ENCODE measurements around the gene PTPRU.
A peak's percentile ranks its signal among the peaks of the same experiment; 100 is the strongest.

The PTPRU gene

GRCh38 chr1:29245261-29245660 is 8.9 kb downstream of the PTPRU start:
- Histone ChIP-seq H3K36me3 (ENCODE audit: control insufficient read depth, insufficient read depth, low read length) (no peaks in the 10 kb centered on the region), H3K9ac (ENCODE audit: low read depth, low read length) (no peak overlapping the region), H3K9me3 (ENCODE audit: control insufficient read depth, insufficient read depth, low read length) (no peaks in the 10 kb centered on the region), H3K4me3 (ENCODE audit: low read depth, low read length) (no peak overlapping the region), H3K4me1 (ENCODE audit: control insufficient read depth, insufficient read depth, low read length) (peaks cover 29% of the 10 kb centered on the region), H3K27me3 (ENCODE audit: control insufficient read depth, insufficient read depth, low read length) (no peaks in the 10 kb centered on the region), H3K27ac (ENCODE audit: low read depth, low read length) (no peak overlapping the region)

GRCh38 chr1:29245876-29246275 is 9.6 kb downstream of the PTPRU start:
- Histone ChIP-seq H3K36me3 (ENCODE audit: control insufficient read depth, insufficient read depth, low read length) (no peaks in the 10 kb centered on the region), H3K9ac (ENCODE audit: low read depth, low read length) (no peak overlapping the region), H3K4me3 (ENCODE audit: low read depth, low read length) (no peak overlapping the region), H3K4me1 (ENCODE audit: control insufficient read depth, insufficient read depth, low read length) (peaks cover 32% of the 10 kb centered on the region), H3K9me3 (ENCODE audit: control insufficient read depth, insufficient read depth, low read length) (no peaks in the 10 kb centered on the region), H3K27me3 (ENCODE audit: control insufficient read depth, insufficient read depth, low read length) (no peaks in the 10 kb centered on the region), H3K27ac (ENCODE audit: low read depth, low read length) (no peak overlapping the region)

GRCh38 chr1:29247044-29247443 is 10.7 kb downstream of the PTPRU start:
- H3K27ac ChIP-seq (ENCODE audit: low read depth, low read length) = no peak overlapping the region
- H3K4me1 ChIP-seq (ENCODE audit: control insufficient read depth, insufficient read depth, low read length) = peaks cover 29% of the 10 kb centered on the region
- H3K36me3 ChIP-seq (ENCODE audit: control insufficient read depth, insufficient read depth, low read length) = no peaks in the 10 kb centered on the region
- H3K27me3 ChIP-seq (ENCODE audit: control insufficient read depth, insufficient read depth, low read length) = no peaks in the 10 kb centered on the region
- H3K4me3 ChIP-seq (ENCODE audit: low read depth, low read length) = no peak overlapping the region
- H3K9me3 ChIP-seq (ENCODE audit: control insufficient read depth, insufficient read depth, low read length) = no peaks in the 10 kb centered on the region
- H3K9ac ChIP-seq (ENCODE audit: low read depth, low read length) = no peak overlapping the region

GRCh38 chr1:29247571-29248273 is 11.4 kb downstream of the PTPRU start:
- Histone ChIP-seq H3K4me3 (ENCODE audit: low read depth, low read length) (no peak overlapping the region), H3K36me3 (ENCODE audit: control insufficient read depth, insufficient read depth, low read length) (no peaks in the 10 kb centered on the region), H3K9ac (ENCODE audit: low read depth, low read length) (no peak overlapping the region), H3K27me3 (ENCODE audit: control insufficient read depth, insufficient read depth, low read length) (no peaks in the 10 kb centered on the region), H3K27ac (ENCODE audit: low read depth, low read length) (no peak overlapping the region), H3K4me1 (ENCODE audit: control insufficient read depth, insufficient read depth, low read length) (peaks cover 29% of the 10 kb centered on the region), H3K9me3 (ENCODE audit: control insufficient read depth, insufficient read depth, low read length) (no peaks in the 10 kb centered on the region)

- Histone ChIP-seq H3K36me3 (ENCODE audit: control insufficient read depth, insufficient read depth, low read length) (no peaks in the 10 kb centered on the region), H3K4me1 (ENCODE audit: control insufficient read depth, insufficient read depth, low read length) (peaks cover 26% of the 10 kb centered on the region), H3K27ac (ENCODE audit: low read depth, low read length) (no peak overlapping the region), H3K9me3 (ENCODE audit: control insufficient read depth, insufficient read depth, low read length) (no peaks in the 10 kb centered on the region), H3K27me3 (ENCODE audit: control insufficient read depth, insufficient read depth, low read length) (no peaks in the 10 kb centered on the region), H3K4me3 (ENCODE audit: low read depth, low read length) (no peak overlapping the region), H3K9ac (ENCODE audit: low read depth, low read length) (no peak overlapping the region)
These were observed 12.1 kb downstream of the PTPRU start for GRCh38 chr1:29248409-29248808.

DNA sequence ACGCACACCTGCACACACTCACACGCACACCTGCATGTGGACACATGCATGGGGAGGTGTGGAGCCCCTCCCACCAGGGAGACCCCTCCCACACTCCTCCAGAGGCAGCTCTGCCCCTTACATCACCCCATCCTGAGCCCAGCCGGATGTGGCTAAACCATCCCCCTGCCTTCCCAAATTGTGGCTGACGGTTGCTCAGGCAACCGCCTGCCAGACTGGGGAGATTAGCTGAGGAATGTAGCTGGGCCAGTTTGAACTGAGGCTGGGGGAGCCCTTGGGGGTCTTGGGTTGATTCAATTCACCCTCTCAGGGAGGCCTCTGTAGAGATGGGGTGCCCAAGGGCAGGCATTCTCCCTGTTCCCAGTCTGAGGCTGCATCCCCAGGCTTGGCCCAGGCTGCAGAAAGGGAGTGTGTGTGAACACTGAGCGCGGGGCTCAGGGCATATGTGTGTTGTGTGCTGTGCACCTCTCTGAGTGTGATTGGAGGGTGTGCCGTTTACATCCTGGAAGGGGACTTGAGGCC is 12.9 kb downstream of the PTPRU start:
- no peaks in the 10 kb centered on the region for H3K27me3 ChIP-seq (ENCODE audit: control insufficient read depth, insufficient read depth, low read length)
- H3K9ac ChIP-seq (ENCODE audit: low read depth, low read length) = peak overlapping the region; percentile 17; the same call in 1 of the 2 replicates
- H3K36me3 ChIP-seq (ENCODE audit: control insufficient read depth, insufficient read depth, low read length) = no peaks in the 10 kb centered on the region
- peak overlapping the region; percentile 92 for H3K27ac ChIP-seq (ENCODE audit: low read depth, low read length)
- H3K4me1 ChIP-seq (ENCODE audit: control insufficient read depth, insufficient read depth, low read length) = peaks cover 23% of the 10 kb centered on the region
- no peaks in the 10 kb centered on the region for H3K9me3 ChIP-seq (ENCODE audit: control insufficient read depth, insufficient read depth, low read length)
- H3K4me3 ChIP-seq (ENCODE audit: low read depth, low read length) = peak overlapping the region; percentile 36

DNA sequence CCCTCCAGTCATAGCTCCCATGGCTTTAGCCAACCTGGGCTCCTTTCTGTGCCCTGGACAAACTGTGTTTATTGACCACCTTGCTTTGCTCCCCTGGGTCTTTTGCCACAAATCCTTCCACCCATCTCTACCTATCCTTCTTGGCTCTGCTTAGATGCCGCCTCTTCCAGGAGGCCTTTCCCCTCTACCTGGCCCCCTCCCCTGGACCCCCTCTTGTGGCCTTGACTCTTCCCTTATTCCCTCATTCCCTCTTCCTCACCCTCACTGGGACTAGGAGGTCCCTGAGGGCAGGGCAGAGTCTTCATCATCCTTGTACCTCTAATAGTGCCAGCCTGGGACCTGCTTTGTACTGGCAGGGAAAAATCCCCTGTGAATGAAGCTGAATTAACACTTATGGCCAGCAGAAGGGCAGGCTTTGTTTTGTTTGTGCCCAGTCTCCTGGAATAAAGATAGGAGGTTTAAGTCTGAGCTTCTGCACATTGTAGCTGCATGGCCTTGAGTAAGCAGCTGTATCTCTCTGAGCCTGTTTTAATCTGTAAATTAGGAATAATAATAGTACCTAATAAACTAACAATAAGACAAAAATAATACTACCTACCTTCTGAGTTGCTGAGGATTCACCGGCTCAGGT is 13.7 kb downstream of the PTPRU start:
- peak overlapping the region; percentile 36; the same call in 1 of the 2 replicates for H3K4me3 ChIP-seq (ENCODE audit: low read depth, low read length)
- H3K27ac ChIP-seq (ENCODE audit: low read depth, low read length) = peak overlapping the region; percentile 92
- H3K9ac ChIP-seq (ENCODE audit: low read depth, low read length) = peak overlapping the region; percentile 17; the same call in 1 of the 2 replicates
- H3K4me1 ChIP-seq (ENCODE audit: control insufficient read depth, insufficient read depth, low read length) = peaks cover 23% of the 10 kb centered on the region
- H3K27me3 ChIP-seq (ENCODE audit: control insufficient read depth, insufficient read depth, low read length) = no peaks in the 10 kb centered on the region
- no peaks in the 10 kb centered on the region for H3K36me3 ChIP-seq (ENCODE audit: control insufficient read depth, insufficient read depth, low read length)
- H3K9me3 ChIP-seq (ENCODE audit: control insufficient read depth, insufficient read depth, low read length) = no peaks in the 10 kb centered on the region

- Histone ChIP-seq H3K4me3 (ENCODE audit: low read depth, low read length) (no peak overlapping the region), H3K9ac (ENCODE audit: low read depth, low read length) (no peak overlapping the region), H3K9me3 (ENCODE audit: control insufficient read depth, insufficient read depth, low read length) (no peaks in the 10 kb centered on the region), H3K4me1 (ENCODE audit: control insufficient read depth, insufficient read depth, low read length) (peaks cover 31% of the 10 kb centered on the region), H3K27ac (ENCODE audit: low read depth, low read length) (no peak overlapping the region), H3K36me3 (ENCODE audit: control insufficient read depth, insufficient read depth, low read length) (no peaks in the 10 kb centered on the region), H3K27me3 (ENCODE audit: control insufficient read depth, insufficient read depth, low read length) (no peaks in the 10 kb centered on the region)
These were observed 15.1 kb downstream of the PTPRU start for GRCh38 chr1:29251164-29252124.

GRCh38 chr1:29253180-29253579 is 16.9 kb downstream of the PTPRU start:
- H3K4me3 ChIP-seq (ENCODE audit: low read depth, low read length) = no peak overlapping the region
- H3K9ac ChIP-seq (ENCODE audit: low read depth, low read length) = no peak overlapping the region
- no peaks in the 10 kb centered on the region for H3K9me3 ChIP-seq (ENCODE audit: control insufficient read depth, insufficient read depth, low read length)
- peaks cover 2% of the 10 kb centered on the region; the same call in 1 of the 2 replicates for H3K27me3 ChIP-seq (ENCODE audit: control insufficient read depth, insufficient read depth, low read length)
- peaks cover 45% of the 10 kb centered on the region for H3K4me1 ChIP-seq (ENCODE audit: control insufficient read depth, insufficient read depth, low read length)
- H3K27ac ChIP-seq (ENCODE audit: low read depth, low read length) = no peak overlapping the region
- H3K36me3 ChIP-seq (ENCODE audit: control insufficient read depth, insufficient read depth, low read length) = no peaks in the 10 kb centered on the region

DNA sequence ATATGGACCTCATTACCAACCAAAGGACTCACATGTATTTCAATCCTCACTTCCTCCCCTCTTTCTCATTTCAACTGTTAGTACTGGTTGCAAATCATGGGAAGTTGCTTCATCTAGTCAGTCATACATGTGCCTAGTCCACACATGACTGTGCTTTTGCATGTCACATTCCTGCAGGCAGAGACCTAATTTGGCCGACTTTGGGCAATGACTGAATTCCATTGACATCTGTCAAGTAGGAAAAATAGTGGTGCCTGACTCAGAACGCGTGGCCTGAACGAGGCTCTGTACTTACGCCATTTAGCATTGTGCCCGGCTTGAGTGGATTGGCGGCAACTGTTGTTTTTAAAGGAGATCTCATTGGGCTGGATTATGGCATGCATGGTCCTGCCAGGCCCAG is 18.0 kb downstream of the PTPRU start:
- H3K9ac ChIP-seq (ENCODE audit: low read depth, low read length) = no peak overlapping the region
- no peaks in the 10 kb centered on the region for H3K36me3 ChIP-seq (ENCODE audit: control insufficient read depth, insufficient read depth, low read length)
- H3K27me3 ChIP-seq (ENCODE audit: control insufficient read depth, insufficient read depth, low read length) = peaks cover 13% of the 10 kb centered on the region
- H3K27ac ChIP-seq (ENCODE audit: low read depth, low read length) = no peak overlapping the region
- H3K4me3 ChIP-seq (ENCODE audit: low read depth, low read length) = no peak overlapping the region
- H3K4me1 ChIP-seq (ENCODE audit: control insufficient read depth, insufficient read depth, low read length) = peaks cover 43% of the 10 kb centered on the region
- H3K9me3 ChIP-seq (ENCODE audit: control insufficient read depth, insufficient read depth, low read length) = no peaks in the 10 kb centered on the region
